Uterus (tissue), 4 donors: ENCODE data around the gene RPL32. TPM values are rescaled to one million over a fixed set of nuclear protein-coding genes. Genes with fewer than 3 reads are reported as not detected.

Experiments
- DNase-seq, 2 donors: peaks; one replicate each; pipeline ENCODE4 v3.0.0-alpha.2; 2019 to 2020
- H3K27ac ChIP-seq, 2 donors: fragments of 200-600 bp; sonication (generic); 1 replicate in 1 of 2; 2 replicates in 1 of 2; pipeline ENCODE4 v1.5.1; 2016 to 2018
- H3K27me3 ChIP-seq, 2 donors: fragments of 200-600 bp; sonication (generic); one replicate each; pipeline ENCODE4 v1.5.1; 2018 to 2019; ENCODE audit warnings: control low read depth in 1 of 2
- H3K36me3 ChIP-seq, 2 donors: fragments of 200-600 bp; sonication (generic); one replicate each; pipeline ENCODE4 v1.5.1; 2019; ENCODE audit warnings: control low read depth in 1 of 2
- H3K4me1 ChIP-seq, 2 donors: fragments of 200-600 bp; sonication (generic); one replicate each; pipeline ENCODE4 v1.5.1; 2018 to 2019; ENCODE audit warnings: control low read depth in 1 of 2
- H3K4me3 ChIP-seq, 2 donors: fragments of 200-600 bp; sonication (generic); 1 replicate in 1 of 2; 2 replicates in 1 of 2; pipeline ENCODE4 v1.5.1; 2018 to 2019; ENCODE audit warnings: mild to moderate bottlenecking in 1 of 2
- H3K9me3 ChIP-seq, 2 donors: fragments of 200-600 bp; sonication (generic); one replicate each; pipeline ENCODE4 v1.5.1; 2019; ENCODE audit warnings: control low read depth in 1 of 2
- POLR2A ChIP-seq, 2 donors: fragments of 450-650 bp; IDR thresholded peaks; one replicate each; pipeline ENCODE4 v1.6.1; 2016; ENCODE audit warnings: antibody characterized with exemption in 2 of 2, mild to moderate bottlenecking in 1 of 2, moderate library complexity in 1 of 2
- intact Hi-C: fragments of 100-400 bp; cut with DNase I; formaldehyde crosslinking; loops from one replicate; pipeline ENCODE4 v1.15.1; 2023; ENCODE audit warnings: low total_unique reads
- total RNA-seq, 4 donors: library from RNA; depleted of rRNA in 3 of 4; stranded (reverse); fragments of >200 nt in 3 of 4; gene quantifications; one replicate each; pipeline versions ENCODE4 v1.1.0 to v1.2.4, GENCODE V29; 2014 to 2023
- TF ChIP-seq, protein P1 (sequence below), 4 experiments: fragments of 200-600 bp in 2 of 4; fragments of 450-650 bp in 2 of 4; sonication (generic) in 2 of 4; IDR thresholded peaks; one replicate each; pipeline ENCODE4 v1.5.1; 2016 to 2019; ENCODE audit warnings: antibody characterized with exemption in 4 of 4, mild to moderate bottlenecking in 2 of 4, moderate library complexity in 1 of 4
- donor health status: DM: yes; HTN: yes; CAD: no.

RPL32 gene
- total RNA-seq, result 1,000 to 10,000 TPM in 3 of 4 donors, 100 to 1,000 TPM in 1; 538 to 9,435 (median 3,478) TPM

DNA sequence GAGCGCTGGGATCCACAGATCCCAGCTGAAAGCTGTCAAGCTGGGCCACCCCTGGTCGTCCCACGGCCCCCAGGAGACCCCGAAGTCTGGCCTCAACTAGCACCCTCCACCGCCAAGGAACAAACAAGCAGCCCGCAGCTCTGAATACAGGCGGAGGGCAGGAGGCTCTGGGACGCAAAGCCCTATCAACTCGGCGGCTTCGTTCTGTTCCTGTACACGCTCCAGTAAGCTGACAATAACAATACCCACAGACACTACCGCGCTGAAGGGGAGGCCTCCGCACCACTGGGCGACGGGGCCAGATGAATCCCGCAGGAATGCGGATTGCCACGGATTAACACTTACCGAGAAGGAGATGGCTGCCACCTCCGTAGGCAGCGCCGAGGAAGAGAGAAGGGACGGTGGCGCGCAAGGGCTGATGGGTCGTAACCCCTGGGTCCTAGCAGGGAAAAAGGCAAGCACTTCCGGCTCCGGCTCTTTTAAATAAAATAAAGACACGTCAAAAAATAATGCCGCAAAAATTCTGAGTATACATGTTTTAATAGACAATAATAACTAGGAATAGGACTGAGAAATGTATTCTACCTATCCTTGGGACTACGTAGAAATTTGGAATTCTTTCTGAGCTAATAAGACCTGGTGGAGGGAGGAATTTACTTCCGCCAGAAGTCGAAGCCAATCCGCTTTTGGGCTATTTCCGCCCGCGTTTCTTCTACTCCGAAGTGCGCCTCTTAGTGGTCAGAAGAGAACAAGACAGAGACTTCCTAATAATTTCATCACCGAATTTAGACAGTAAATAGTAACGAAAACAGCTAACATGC, at the start of gene RPL32:
Gene RPL32, minus strand, starts transcription at position 417 of the 821 bp plus-strand sequence. CDS start 1,328 bp downstream, outside the sequence.
- no peaks in the 10 kb centered on the region for H3K27me3 ChIP-seq
- H3K4me3 ChIP-seq, result peak within 1 kb of the TSS; percentile 77 to 81
- no peaks in the 10 kb centered on the region for H3K9me3 ChIP-seq
- peak; percentile 56 to 80 for TF ChIP-seq POLR2A (IDR thresholded peaks at IDR 0.05)
- TF ChIP-seq, protein P1, sequence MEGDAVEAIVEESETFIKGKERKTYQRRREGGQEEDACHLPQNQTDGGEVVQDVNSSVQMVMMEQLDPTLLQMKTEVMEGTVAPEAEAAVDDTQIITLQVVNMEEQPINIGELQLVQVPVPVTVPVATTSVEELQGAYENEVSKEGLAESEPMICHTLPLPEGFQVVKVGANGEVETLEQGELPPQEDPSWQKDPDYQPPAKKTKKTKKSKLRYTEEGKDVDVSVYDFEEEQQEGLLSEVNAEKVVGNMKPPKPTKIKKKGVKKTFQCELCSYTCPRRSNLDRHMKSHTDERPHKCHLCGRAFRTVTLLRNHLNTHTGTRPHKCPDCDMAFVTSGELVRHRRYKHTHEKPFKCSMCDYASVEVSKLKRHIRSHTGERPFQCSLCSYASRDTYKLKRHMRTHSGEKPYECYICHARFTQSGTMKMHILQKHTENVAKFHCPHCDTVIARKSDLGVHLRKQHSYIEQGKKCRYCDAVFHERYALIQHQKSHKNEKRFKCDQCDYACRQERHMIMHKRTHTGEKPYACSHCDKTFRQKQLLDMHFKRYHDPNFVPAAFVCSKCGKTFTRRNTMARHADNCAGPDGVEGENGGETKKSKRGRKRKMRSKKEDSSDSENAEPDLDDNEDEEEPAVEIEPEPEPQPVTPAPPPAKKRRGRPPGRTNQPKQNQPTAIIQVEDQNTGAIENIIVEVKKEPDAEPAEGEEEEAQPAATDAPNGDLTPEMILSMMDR (IDR thresholded peaks at IDR 0.05), result peak; percentile 72 to 89 (median 80)
- DNase-seq, result peak; percentile 82 to 91
- intact Hi-C loops, result no loop called here
- H3K27ac ChIP-seq, result peak within 1 kb of the TSS; percentile 96 to 97
- H3K36me3 ChIP-seq, result no peaks in the 10 kb centered on the region
- peaks cover 0 to 10% of the 10 kb centered on the region in 2 donors for H3K4me1 ChIP-seq

GRCh38 chr3:12890610-12891390, 49.4 kb upstream of the RPL32 start:
- Histone ChIP-seq H3K9me3 (no peaks in the 10 kb centered on the region), H3K27ac (no peak overlapping the region), H3K36me3 (no peaks in the 10 kb centered on the region), H3K4me1 (peaks cover 0 to 6% of the 10 kb centered on the region in 2 donors), H3K4me3 (no peak overlapping the region), H3K27me3 (no peaks in the 10 kb centered on the region)
- intact Hi-C loops, result loop anchor here (10.0 kb wide), 1 partner anchor 104 kb away; no protein-coding TSS in a partner anchor
- DNase-seq, result no peak
- no peak for TF ChIP-seq POLR2A (IDR thresholded peaks at IDR 0.05)
- TF ChIP-seq, protein P1 (IDR thresholded peaks at IDR 0.05), result no peak

DNA sequence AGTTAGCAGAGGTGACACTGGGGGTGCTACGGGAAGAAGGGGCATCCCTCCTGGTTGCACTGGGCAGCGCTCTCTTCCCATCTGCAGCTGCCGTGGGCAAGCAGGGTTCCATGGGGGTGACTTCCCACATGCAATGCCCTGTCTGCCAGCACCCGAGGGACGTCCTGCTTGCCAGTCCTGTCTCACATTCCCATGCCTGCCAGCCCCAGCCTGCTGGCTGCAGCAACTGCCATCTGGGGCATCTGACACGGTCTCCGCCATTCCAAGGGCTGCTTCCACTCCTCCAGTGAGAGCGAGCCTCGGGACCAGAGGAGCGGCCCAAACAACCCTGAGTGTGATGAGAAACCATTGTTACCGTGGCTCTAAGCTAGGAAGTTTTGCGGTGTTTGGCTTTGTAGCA, 45.4 kb upstream of the RPL32 start:
- H3K9me3 ChIP-seq, result no peaks in the 10 kb centered on the region
- H3K36me3 ChIP-seq, result no peaks in the 10 kb centered on the region
- no peak overlapping the region for H3K27ac ChIP-seq
- H3K27me3 ChIP-seq, result no peaks in the 10 kb centered on the region
- TF ChIP-seq POLR2A (IDR thresholded peaks at IDR 0.05), result no peak
- TF ChIP-seq, protein P1 (IDR thresholded peaks at IDR 0.05), result no peak
- intact Hi-C loops, result no loop called here
- H3K4me3 ChIP-seq, result no peak overlapping the region
- DNase-seq, result no peak
- H3K4me1 ChIP-seq, result peaks cover 0 to 4% of the 10 kb centered on the region in 2 donors

- TF ChIP-seq, protein P1 (IDR thresholded peaks at IDR 0.05), result no peak
- no peak for TF ChIP-seq POLR2A (IDR thresholded peaks at IDR 0.05)
- no peak for DNase-seq
- H3K9me3 ChIP-seq, result no peaks in the 10 kb centered on the region
- no peak overlapping the region for H3K27ac ChIP-seq
- H3K4me1 ChIP-seq, result no peaks in the 10 kb centered on the region
- H3K27me3 ChIP-seq, result no peaks in the 10 kb centered on the region
- H3K4me3 ChIP-seq, result no peak overlapping the region
- H3K36me3 ChIP-seq, result no peaks in the 10 kb centered on the region
- intact Hi-C loops, result no loop called here
Observed at GRCh38 chr3:12886106-12886679, 44.8 kb upstream of the RPL32 start.
